MM.1S (cell line): ENCODE measurements around the gene TDP1.

Experiments
- DNase-seq: peaks from one replicate; pipeline ENCODE4 v3.0.0-alpha.2; 2015
- H2AFZ ChIP-seq: fragments of 300-600 bp; sonication (generic); 2 replicates; pipeline ENCODE4 v1.6.0; 2016; ENCODE audit warnings: antibody characterized with exemption, low read length
- H3F3A ChIP-seq: fragments of 300-600 bp; sonication (generic); 2 replicates; pipeline ENCODE4 v1.6.1; 2016; ENCODE audit warnings: mild to moderate bottlenecking, antibody characterized with exemption, low read length, moderate library complexity, mixed read lengths; ENCODE audit not compliant: insufficient read depth
- H3K27ac ChIP-seq: fragments of 300-600 bp; sonication (generic); 2 replicates; pipeline ENCODE4 v1.5.1; 2016; ENCODE audit warnings: mild to moderate bottlenecking, low read length
- H3K27me3 ChIP-seq: fragments of 300-600 bp; sonication (generic); replicated peaks from 2 replicates; pipeline ENCODE4 v1.6.0; 2016; ENCODE audit warnings: low read length; ENCODE audit not compliant: insufficient read depth
- H3K36me3 ChIP-seq: fragments of 300-600 bp; sonication (generic); replicated peaks from 2 replicates; pipeline ENCODE4 v1.6.1; 2016; ENCODE audit warnings: mild to moderate bottlenecking, low read length, mixed read lengths; ENCODE audit not compliant: insufficient read depth
- H3K4me1 ChIP-seq: fragments of 300-600 bp; sonication (generic); 2 replicates; pipeline ENCODE4 v1.6.1; 2016; ENCODE audit warnings: low read length, mixed read lengths
- H3K4me2 ChIP-seq: fragments of 300-600 bp; sonication (generic); 2 replicates; pipeline ENCODE4 v1.6.0; 2016; ENCODE audit warnings: low read depth, low read length
- H3K4me3 ChIP-seq: fragments of 300-600 bp; sonication (generic); 2 replicates; pipeline ENCODE4 v1.5.1; 2016; ENCODE audit warnings: low read length, mixed read lengths
- H3K79me2 ChIP-seq: fragments of 300-600 bp; sonication (generic); 2 replicates; pipeline ENCODE4 v1.6.1; 2016; ENCODE audit warnings: mixed run types, low read length, mixed read lengths
- H3K9ac ChIP-seq: fragments of 300-600 bp; sonication (generic); 2 replicates; pipeline ENCODE4 v1.6.1; 2016; ENCODE audit warnings: low read length, mixed read lengths
- H3K9me2 ChIP-seq: fragments of 300-600 bp; sonication (generic); replicated peaks from 2 replicates; pipeline ENCODE4 v1.6.1; 2016; ENCODE audit warnings: mild to moderate bottlenecking, low read length, mixed read lengths; ENCODE audit not compliant: insufficient read depth
- H3K9me3 ChIP-seq: fragments of 300-600 bp; sonication (generic); replicated peaks from 2 replicates; pipeline ENCODE4 v1.6.1; 2016; ENCODE audit warnings: mild to moderate bottlenecking, low read length, mixed read lengths; ENCODE audit not compliant: insufficient read depth
- H4K20me1 ChIP-seq: fragments of 300-600 bp; sonication (generic); 2 replicates; pipeline ENCODE4 v1.6.1; 2016; ENCODE audit warnings: mild to moderate bottlenecking, low read length, moderate library complexity, mixed read lengths; ENCODE audit not compliant: insufficient read depth
- EZH2 ChIP-seq: fragments of 300-600 bp; sonication (generic); optimal IDR thresholded peaks from 2 replicates; pipeline ENCODE3; 2017; ENCODE audit warnings: low read depth, mild to moderate bottlenecking, antibody characterized with exemption, low read length, mixed read lengths
- EZH2phosphoT487 ChIP-seq: fragments of 300-600 bp; sonication (generic); IDR thresholded peaks from 2 replicates; pipeline ENCODE4 v1.6.1; 2018; ENCODE audit warnings: antibody characterized with exemption, low read length
- TF ChIP-seq, protein P1 (sequence below): fragments of 300-600 bp; sonication (generic); IDR thresholded peaks from 2 replicates; pipeline ENCODE4 v1.5.1; 2016; ENCODE audit warnings: antibody characterized with exemption, low read length, mixed read lengths

The TDP1 gene

DNA sequence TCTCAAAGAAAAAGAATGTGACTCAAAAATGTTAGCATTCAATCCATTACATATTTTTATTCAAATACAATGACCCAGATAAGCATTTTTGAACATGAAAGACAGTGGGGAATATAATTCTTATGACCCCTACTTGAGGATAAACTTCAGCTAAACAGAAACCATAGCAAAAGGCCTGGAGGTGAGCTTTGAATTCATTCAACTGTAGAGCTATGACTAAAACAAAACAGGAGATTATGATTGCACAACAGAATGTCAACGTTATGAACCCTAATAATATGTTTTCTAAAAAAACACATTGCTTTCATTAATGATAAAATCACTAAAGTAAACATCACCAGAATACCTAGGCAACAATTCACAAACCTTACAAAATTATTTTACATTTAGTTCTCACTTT, 29.0 kb upstream of the TDP1 start:
- Histone ChIP-seq H3K36me3 (no peaks in the 10 kb centered on the region), H3F3A (no peaks in the 10 kb centered on the region), H3K79me2 (no peaks in the 10 kb centered on the region), H3K27ac (no peak overlapping the region), H2AFZ (no peak overlapping the region), H3K4me1 (no peaks in the 10 kb centered on the region), H3K4me3 (no peak overlapping the region), H3K27me3 (no peaks in the 10 kb centered on the region), H3K4me2 (no peak overlapping the region), H3K9me2 (no peaks in the 10 kb centered on the region), H3K9ac (no peak overlapping the region), H4K20me1 (no peaks in the 10 kb centered on the region), H3K9me3 (no peaks in the 10 kb centered on the region)
- TF ChIP-seq EZH2 (no peak), EZH2phosphoT487 (no peak)
- TF ChIP-seq, protein P1, sequence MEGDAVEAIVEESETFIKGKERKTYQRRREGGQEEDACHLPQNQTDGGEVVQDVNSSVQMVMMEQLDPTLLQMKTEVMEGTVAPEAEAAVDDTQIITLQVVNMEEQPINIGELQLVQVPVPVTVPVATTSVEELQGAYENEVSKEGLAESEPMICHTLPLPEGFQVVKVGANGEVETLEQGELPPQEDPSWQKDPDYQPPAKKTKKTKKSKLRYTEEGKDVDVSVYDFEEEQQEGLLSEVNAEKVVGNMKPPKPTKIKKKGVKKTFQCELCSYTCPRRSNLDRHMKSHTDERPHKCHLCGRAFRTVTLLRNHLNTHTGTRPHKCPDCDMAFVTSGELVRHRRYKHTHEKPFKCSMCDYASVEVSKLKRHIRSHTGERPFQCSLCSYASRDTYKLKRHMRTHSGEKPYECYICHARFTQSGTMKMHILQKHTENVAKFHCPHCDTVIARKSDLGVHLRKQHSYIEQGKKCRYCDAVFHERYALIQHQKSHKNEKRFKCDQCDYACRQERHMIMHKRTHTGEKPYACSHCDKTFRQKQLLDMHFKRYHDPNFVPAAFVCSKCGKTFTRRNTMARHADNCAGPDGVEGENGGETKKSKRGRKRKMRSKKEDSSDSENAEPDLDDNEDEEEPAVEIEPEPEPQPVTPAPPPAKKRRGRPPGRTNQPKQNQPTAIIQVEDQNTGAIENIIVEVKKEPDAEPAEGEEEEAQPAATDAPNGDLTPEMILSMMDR, result no peak
- DNase-seq, result no peak

DNA sequence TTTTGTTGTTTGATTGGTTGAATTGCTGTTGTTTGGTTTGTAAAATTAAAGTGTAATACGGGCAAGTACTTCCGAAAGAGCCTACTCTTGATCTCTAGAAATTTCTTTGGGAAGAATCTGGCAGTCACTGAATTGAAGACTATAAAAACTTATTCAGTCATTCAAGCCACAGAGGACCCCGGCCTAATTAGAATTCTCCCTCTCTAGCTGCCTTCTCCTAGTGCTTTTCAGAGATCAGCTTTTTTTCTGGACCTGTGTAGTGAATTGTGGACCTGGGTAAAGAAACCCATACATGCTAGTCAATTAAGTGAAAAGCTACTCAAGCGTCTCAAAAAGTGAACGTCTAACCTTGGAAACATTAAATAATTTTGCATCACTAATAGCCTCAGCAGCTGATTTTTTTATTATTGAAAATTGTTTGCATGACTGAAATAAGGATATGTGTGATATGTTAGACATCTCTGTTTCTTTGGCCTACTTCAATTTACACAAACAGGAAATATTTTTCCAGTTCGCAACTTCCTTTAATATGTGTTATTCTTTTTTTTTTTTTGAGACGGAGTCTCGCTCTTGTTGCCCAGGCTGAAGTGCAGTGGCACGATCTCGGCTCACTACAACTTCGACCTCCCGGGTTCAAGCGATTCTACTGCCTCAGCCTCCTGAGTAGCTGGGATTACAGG, 28.4 kb upstream of the TDP1 start:
- H3K36me3 ChIP-seq, result no peaks in the 10 kb centered on the region
- no peaks in the 10 kb centered on the region for H3K27me3 ChIP-seq
- H2AFZ ChIP-seq, result no peak overlapping the region
- no peaks in the 10 kb centered on the region for H3K4me1 ChIP-seq
- H3K4me3 ChIP-seq, result no peak overlapping the region
- H3K27ac ChIP-seq, result no peak overlapping the region
- no peak overlapping the region for H3K4me2 ChIP-seq
- no peaks in the 10 kb centered on the region for H3F3A ChIP-seq
- no peaks in the 10 kb centered on the region for H3K9me2 ChIP-seq
- DNase-seq, result no peak
- H3K79me2 ChIP-seq, result no peaks in the 10 kb centered on the region
- no peaks in the 10 kb centered on the region for H4K20me1 ChIP-seq
- TF ChIP-seq EZH2 (no peak), EZH2phosphoT487 (no peak)
- TF ChIP-seq, protein P1, result no peak
- H3K9me3 ChIP-seq, result no peaks in the 10 kb centered on the region
- H3K9ac ChIP-seq, result no peak overlapping the region

DNA sequence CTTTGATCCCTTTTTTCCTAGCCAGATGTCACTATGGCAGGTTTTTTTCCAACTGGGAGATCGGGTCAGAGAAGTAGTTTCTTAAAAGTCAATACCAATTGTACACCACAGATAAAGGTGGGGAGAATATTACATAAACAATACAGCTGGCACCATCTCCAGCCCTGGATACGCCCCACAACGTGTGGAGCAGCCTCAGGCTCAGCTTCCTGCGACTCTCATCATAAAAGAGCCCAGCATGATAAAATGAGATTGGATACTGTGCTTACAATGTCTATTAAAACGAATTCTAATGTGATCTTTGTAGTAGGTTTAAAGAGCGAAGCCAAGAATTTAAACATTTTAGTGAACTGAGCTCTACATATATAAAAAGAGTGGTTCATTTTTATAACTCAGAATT, 22.7 kb upstream of the TDP1 start:
- no peaks in the 10 kb centered on the region for H3K27me3 ChIP-seq
- TF ChIP-seq EZH2 (no peak), EZH2phosphoT487 (no peak)
- TF ChIP-seq, protein P1, result no peak
- H4K20me1 ChIP-seq, result no peaks in the 10 kb centered on the region
- H3K36me3 ChIP-seq, result no peaks in the 10 kb centered on the region
- no peak for DNase-seq
- no peak overlapping the region for H3K4me2 ChIP-seq
- H3K9me3 ChIP-seq, result no peaks in the 10 kb centered on the region
- H2AFZ ChIP-seq, result no peak overlapping the region
- H3F3A ChIP-seq, result no peaks in the 10 kb centered on the region
- H3K79me2 ChIP-seq, result no peaks in the 10 kb centered on the region
- no peak overlapping the region for H3K4me3 ChIP-seq
- H3K9ac ChIP-seq, result no peak overlapping the region
- H3K27ac ChIP-seq, result no peak overlapping the region
- H3K4me1 ChIP-seq, result no peaks in the 10 kb centered on the region
- no peaks in the 10 kb centered on the region for H3K9me2 ChIP-seq
